ENCODE results near the gene LRRC51.
A peak's percentile ranks its signal among the peaks of the same experiment; 100 is the strongest.
"Not testable (repeated sequence)": the region's sequence is repeated elsewhere in the genome, so short reads cannot be mapped to it uniquely, and the experiment has no call there.

Gene LRRC51

GRCh38 chr11:72111300-72112142 is 30.9 kb downstream of the LRRC51 start:
- DNase-seq (ENCODE audit: low spot score), result no peak

- peak; percentile 100 for DNase-seq (ENCODE audit: low spot score)
These were observed 31.7 kb downstream of the LRRC51 start, which contains the start of gene ANAPC15 for GRCh38 chr11:72112143-72112977. Gene ANAPC15 (minus strand): TSS chr11:72112695. CDS start chr11:72111276, 1,419 bp downstream.

GRCh38 chr11:72112978-72113808 is 32.5 kb downstream of the LRRC51 start:
- no peak for DNase-seq (ENCODE audit: low spot score)

- no peak for DNase-seq (ENCODE audit: low spot score)
These were observed 33.9 kb downstream of the LRRC51 start for GRCh38 chr11:72114570-72114969.

- no peak for DNase-seq (ENCODE audit: low spot score)
These were observed 35.5 kb downstream of the LRRC51 start for GRCh38 chr11:72116019-72116755.

- DNase-seq (ENCODE audit: low spot score), result no peak
These were observed 38.5 kb downstream of the LRRC51 start for GRCh38 chr11:72119198-72119597.

GRCh38 chr11:72120930-72121329 is 40.3 kb downstream of the LRRC51 start:
- no peak for DNase-seq (ENCODE audit: low spot score)

GRCh38 chr11:72122607-72123006 is 42.0 kb downstream of the LRRC51 start:
- no peak for DNase-seq (ENCODE audit: low spot score)

GRCh38 chr11:72123117-72123653 is 42.5 kb downstream of the LRRC51 start:
- no peak for DNase-seq (ENCODE audit: low spot score)

- DNase-seq (ENCODE audit: low spot score), result no peak
These were observed 43.4 kb downstream of the LRRC51 start for GRCh38 chr11:72124046-72124445.

- DNase-seq (ENCODE audit: low spot score), result no peak
These were observed 45.3 kb downstream of the LRRC51 start for GRCh38 chr11:72125956-72126355.

- DNase-seq (ENCODE audit: low spot score), result no peak
These were observed 47.3 kb downstream of the LRRC51 start for GRCh38 chr11:72127923-72128322.

GRCh38 chr11:72129381-72129780 is 48.7 kb downstream of the LRRC51 start:
- no peak for DNase-seq (ENCODE audit: low spot score)

GRCh38 chr11:72132646-72133045 is 52.0 kb downstream of the LRRC51 start:
- no peak for DNase-seq (ENCODE audit: low spot score)

GRCh38 chr11:72135473-72135872 is 54.8 kb downstream of the LRRC51 start, which contains the start of gene FOLR3:
Gene FOLR3 (plus strand): TSS chr11:72135725. CDS start chr11:72135953, 228 bp downstream.
- not testable (repeated sequence) for DNase-seq (ENCODE audit: low spot score)

GRCh38 chr11:72135891-72136683 is 55.4 kb downstream of the LRRC51 start:
- DNase-seq (ENCODE audit: low spot score), result no peak

GRCh38 chr11:72136684-72137262 is 56.1 kb downstream of the LRRC51 start:
- no peak for DNase-seq (ENCODE audit: low spot score)

GRCh38 chr11:72138821-72139390 is 58.3 kb downstream of the LRRC51 start:
- no peak for DNase-seq (ENCODE audit: low spot score)

GRCh38 chr11:72139500-72139899 is 58.9 kb downstream of the LRRC51 start:
- no peak for DNase-seq (ENCODE audit: low spot score)
